ENCODE data around the gene S100A11. TPM values are rescaled to one million over a fixed set of nuclear protein-coding genes. Genes with fewer than 3 reads are reported as not detected.

S100A11 gene
- total RNA-seq, 2 experiments from 2014 or later: 300 to 330 TPM

DNA sequence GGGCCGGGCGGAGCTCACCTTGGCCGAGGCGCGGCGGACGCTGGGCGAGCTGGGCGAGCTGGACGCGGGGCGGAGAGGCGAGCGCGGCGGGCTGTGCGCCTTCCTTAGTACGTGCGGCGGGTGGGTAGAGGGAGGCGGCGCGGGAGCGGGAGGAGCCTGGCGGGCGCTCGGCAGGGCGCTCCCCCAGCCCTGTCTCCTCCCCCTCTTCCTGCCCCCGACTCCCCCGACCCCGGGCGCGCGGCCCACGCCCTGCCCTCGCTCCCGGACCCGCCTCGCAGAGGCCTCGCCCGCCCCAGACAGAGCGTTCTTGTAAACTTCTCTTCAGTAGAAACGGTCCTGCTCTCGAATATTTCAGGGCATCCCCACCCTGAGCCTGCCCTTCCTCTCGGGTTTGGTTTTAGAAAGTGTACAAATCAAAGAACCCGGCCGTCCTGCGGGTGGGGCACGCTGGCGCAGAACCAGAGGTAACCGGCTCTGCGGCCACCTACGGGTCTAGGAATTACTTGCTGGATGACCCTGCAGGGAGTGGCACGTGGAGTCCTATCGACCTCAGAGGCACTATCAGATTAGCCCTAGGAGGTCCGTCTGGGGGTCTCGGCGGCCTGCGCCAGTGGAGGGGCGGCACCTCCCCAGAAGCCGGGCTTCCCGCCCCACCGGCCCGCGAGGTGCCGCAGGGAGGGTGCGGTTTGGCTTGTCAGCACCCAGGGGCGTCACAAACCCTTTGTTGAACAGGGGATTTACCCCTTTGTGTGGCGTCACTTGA lies 42.9 kb downstream of the S100A11 start, which contains the start of gene S100A10:
S100A10 (minus strand) TSS at position 126 of the 763 bp plus-strand sequence. CDS start 7,629 bp downstream, outside the sequence.
- Mint-ChIP-seq H3K36me3 (peaks cover 23% of the 10 kb centered on the region), H3K4me1 (peaks cover 50% of the 10 kb centered on the region), H3K4me3 (peak within 1 kb of the TSS; percentile 99), H3K9me3 (ENCODE audit: low read depth) (no peaks in the 10 kb centered on the region), H3K27ac (peak within 1 kb of the TSS; percentile 97), H3K27me3 (peaks cover 2% of the 10 kb centered on the region)
- peak; percentile 86 for ATAC-seq
- peak; percentile 87 for DNase-seq
- CTCF ChIA-PET: interaction anchor here (0.6 to 20.0 kb wide), 7 partner anchors 8 to 105 kb away, joined by 3 to 522 read pairs (median 3); no protein-coding TSS in a partner anchor

DNA sequence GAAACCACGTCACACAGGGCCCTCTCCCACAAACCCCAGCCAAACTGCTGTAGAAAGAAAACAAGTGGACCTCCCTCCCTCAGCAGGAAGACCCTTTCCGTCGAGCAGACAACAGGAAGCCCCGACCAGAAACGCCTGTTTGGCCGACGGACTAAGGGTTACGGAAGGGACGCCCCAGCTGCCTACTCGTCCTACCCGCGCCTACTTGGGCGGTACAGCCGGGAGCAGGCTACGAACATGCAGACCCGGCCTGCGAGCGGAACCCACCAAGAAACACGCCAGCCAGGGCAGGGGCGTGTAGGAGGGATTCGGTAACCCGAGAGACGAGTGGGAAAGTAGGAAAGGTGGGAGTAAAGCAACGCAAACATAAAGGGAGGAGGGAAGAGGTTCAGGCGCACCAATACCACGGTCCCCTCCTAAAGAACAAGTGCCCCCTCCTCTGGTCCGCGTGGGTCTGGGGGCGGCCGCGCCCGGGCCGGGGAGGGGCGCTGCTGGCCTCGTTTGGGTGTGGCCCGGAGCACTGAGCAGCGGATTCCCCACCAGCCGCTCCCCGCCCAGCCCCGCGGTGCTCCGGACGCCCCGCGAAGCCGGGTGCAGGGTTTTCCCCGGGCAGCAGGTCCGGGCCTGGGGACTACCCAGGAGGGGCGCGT lies 43.6 kb downstream of the S100A11 start:
- peak overlapping the region; percentile 99 for H3K4me3 Mint-ChIP-seq
- no peaks in the 10 kb centered on the region for H3K9me3 Mint-ChIP-seq (ENCODE audit: low read depth)
- CTCF ChIA-PET: interaction anchor here (0.6 to 20.0 kb wide), 7 partner anchors 8 to 104 kb away, joined by 3 to 522 read pairs (median 8); no protein-coding TSS in a partner anchor
- H3K36me3 Mint-ChIP-seq: peaks cover 28% of the 10 kb centered on the region
- peak; percentile 73 for DNase-seq
- H3K27me3 Mint-ChIP-seq: no peaks in the 10 kb centered on the region
- peak overlapping the region; percentile 97 for H3K27ac Mint-ChIP-seq
- peak; percentile 46 for ATAC-seq
- H3K4me1 Mint-ChIP-seq: peaks cover 57% of the 10 kb centered on the region

DNA sequence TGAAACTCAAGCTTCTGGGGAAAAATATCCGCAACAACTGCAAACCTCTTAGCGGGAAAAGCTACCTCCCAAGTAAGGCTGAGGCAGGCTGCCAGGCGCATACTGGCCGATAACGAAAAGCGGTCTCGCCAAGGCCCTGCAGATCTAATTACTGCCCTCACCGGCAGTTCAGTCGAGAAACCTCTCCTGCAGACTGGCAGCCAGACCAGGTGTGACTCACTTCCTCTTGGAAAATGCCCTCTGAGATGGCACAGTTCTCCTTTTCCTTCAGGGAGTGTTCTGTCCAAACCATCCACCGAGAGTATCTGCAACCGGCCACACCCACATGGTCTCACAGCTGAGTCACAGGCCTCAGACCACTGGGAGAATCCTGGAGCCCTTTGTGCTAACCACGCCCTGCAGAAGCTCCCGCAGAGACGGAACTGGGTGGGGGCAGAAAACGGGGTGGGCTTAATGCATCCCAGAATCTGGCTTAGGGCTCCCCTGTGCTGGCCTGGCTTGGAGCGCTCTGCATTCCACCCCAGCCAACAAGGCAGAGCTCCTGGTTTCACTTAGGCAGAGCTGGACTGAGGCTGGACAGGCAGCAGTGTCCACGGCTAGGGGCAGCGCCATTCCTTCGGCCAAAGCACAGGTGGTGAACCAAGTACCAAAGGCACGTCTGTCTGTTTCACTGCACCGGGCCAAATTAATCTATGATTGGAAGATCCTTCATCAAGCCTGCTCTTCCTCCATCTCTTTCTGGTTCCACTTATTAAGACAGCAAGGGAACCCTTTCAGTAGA lies 44.3 kb downstream of the S100A11 start:
- Mint-ChIP-seq H3K27ac (peak overlapping the region; percentile 97), H3K9me3 (ENCODE audit: low read depth) (no peaks in the 10 kb centered on the region), H3K27me3 (no peaks in the 10 kb centered on the region), H3K4me1 (peaks cover 63% of the 10 kb centered on the region), H3K36me3 (peaks cover 33% of the 10 kb centered on the region), H3K4me3 (peak overlapping the region; percentile 99)
- CTCF ChIA-PET: interaction anchor here (1.5 to 20.0 kb wide), 6 partner anchors 7 to 56 kb away, joined by 3 to 522 read pairs (median 174); partner anchors contain the start of gene S100A10
- DNase-seq: peak; percentile 71
- peak; percentile 3 for ATAC-seq

DNA sequence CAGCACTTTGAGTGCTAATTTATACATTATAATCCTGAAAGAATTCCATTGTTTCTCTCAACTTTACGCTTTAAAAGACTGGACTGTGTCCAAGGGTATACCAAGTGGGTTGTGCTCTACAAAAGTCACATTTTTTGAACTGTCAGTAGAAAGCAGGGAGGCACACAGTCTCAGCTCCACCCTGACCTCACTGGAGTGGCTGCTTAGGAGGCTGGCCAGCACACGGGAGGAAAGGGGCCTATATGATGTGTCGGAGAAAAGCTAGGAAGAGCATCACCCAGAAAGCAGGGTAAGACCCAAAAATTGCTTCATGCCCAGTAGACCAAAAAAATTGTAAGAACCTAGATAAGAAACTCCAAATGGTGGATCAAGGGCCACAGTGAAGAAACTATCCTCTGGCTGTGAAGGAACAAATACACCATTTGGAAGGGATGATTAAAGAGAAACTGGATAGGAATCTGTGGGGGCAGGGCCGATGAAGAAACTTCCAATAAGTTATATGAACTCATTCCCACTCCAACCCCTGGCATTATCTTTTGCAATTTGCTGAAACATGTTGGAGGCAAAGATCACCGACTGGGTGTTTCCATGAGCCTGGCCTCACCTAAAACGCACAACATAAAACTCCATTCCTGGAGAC lies 45.0 kb downstream of the S100A11 start:
- ATAC-seq (no peak), DNase-seq (no peak)
- Mint-ChIP-seq H3K27me3 (no peaks in the 10 kb centered on the region), H3K27ac (peak overlapping the region; percentile 97), H3K9me3 (ENCODE audit: low read depth) (no peaks in the 10 kb centered on the region), H3K4me3 (peak overlapping the region; percentile 99), H3K4me1 (peaks cover 65% of the 10 kb centered on the region), H3K36me3 (peaks cover 36% of the 10 kb centered on the region)
- CTCF ChIA-PET: interaction anchor here (2.6 to 20.0 kb wide), 4 partner anchors 8 to 56 kb away, joined by 8 to 522 read pairs (median 202); partner anchors contain the start of gene S100A10

DNA sequence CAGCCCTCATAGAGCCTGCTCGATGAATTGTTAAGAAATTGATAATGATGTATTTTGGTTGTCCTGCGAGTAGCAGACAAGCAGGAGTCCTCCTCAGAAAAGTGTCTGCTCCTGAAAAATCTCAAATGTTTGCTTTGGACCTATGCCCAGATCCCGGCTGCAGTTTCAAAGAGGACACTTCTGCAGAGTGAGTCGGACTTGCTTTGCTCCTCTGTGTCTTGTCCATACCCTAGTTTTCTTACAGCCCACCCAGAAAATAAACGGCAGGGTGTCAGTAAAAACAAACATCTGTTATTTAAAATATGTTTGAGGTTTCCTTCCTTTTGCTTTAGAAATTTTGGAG lies 46.0 kb downstream of the S100A11 start:
- DNase-seq (no peak), ATAC-seq (no peak)
- H3K4me1 Mint-ChIP-seq: peaks cover 74% of the 10 kb centered on the region
- H3K36me3 Mint-ChIP-seq: peaks cover 46% of the 10 kb centered on the region
- peak overlapping the region; percentile 11 for H3K4me3 Mint-ChIP-seq
- CTCF ChIA-PET: interaction anchor here (1.2 to 20.0 kb wide), 5 partner anchors 9 to 55 kb away, joined by 3 to 522 read pairs (median 174); partner anchors contain the start of gene S100A10
- H3K27ac Mint-ChIP-seq: no peak overlapping the region
- H3K27me3 Mint-ChIP-seq: no peaks in the 10 kb centered on the region
- no peaks in the 10 kb centered on the region for H3K9me3 Mint-ChIP-seq (ENCODE audit: low read depth)

DNA sequence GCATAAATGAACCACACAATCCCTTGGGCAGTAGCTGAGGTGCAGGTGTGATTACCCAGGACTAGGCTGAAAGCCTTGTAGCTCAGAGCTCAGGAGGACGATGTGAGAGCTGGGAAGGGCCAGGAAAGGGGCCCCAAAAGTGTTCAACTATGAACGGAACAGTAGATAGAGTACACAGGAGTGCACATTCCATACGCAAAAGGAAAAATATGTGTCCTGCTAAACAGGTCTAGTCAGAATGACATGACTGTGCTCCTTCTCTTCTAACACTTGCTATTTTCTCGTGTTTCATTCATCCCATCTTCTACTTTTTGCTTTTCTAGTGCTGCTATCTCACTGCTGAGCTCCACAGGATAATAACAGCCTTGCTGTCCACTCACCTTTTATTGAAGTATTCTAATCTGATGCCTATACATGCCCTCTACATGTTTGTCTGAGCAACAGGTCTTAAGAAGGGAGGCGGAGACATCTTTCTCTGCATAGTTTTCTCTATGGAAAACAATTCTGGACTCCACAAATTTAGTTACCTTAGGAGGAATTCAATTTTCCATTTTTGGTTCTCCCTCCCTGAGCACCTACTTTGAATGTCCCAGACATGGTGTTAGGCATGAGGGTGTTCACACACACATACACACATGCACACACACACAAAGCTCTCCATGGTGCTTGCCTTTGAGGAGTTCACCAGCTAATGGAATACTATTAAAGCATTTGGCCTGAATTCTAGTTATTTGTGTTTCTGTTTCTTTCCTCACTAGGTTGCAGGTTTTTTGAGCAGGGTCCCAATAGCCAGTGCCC lies 46.5 kb downstream of the S100A11 start:
- CTCF ChIA-PET: interaction anchor here (1.2 to 20.0 kb wide), 5 partner anchors 9 to 44 kb away, joined by 3 to 522 read pairs (median 17); partner anchors contain the start of gene S100A10
- peak overlapping the region; percentile 34 for H3K27ac Mint-ChIP-seq
- peaks cover 77% of the 10 kb centered on the region for H3K4me1 Mint-ChIP-seq
- DNase-seq (no peak), ATAC-seq (no peak)
- peaks cover 51% of the 10 kb centered on the region for H3K36me3 Mint-ChIP-seq
- H3K4me3 Mint-ChIP-seq: peak overlapping the region; percentile 11
- no peaks in the 10 kb centered on the region for H3K27me3 Mint-ChIP-seq
- H3K9me3 Mint-ChIP-seq (ENCODE audit: low read depth): no peaks in the 10 kb centered on the region

DNA sequence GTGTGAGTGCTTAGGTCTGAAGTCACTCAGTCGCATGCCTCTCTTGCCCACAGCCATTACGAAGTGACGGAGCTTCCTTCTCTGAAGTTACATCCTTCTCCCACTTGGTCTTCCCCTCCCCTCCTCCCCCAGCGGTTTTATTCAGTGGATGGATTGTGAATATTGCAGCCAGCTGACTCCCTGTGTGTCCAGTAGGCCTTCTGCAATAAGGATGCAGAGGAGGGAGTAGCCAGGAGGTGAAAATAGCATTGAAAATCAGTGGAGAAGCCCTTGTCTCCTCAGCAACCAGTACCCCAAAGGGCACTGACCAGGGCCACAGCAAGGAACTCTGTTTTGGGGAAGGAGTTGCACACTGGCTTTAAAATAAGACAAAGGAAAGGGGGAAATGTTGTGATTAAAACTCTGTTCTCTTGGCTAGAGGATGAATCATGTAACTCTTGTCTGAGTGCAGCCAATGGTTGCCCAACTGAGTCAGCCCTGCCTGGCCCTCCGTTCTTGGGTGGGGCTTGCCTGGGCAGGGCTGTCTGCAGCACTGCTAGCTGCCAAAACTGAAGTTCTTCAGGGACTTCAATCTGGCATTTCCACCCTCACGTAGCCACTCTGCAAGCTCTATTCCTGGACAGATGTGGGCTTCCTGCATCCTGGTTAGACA lies 47.5 kb downstream of the S100A11 start:
- H3K9me3 Mint-ChIP-seq (ENCODE audit: low read depth): no peaks in the 10 kb centered on the region
- CTCF ChIA-PET: interaction anchor here (1.2 to 20.0 kb wide), 4 partner anchors 10 to 39 kb away, joined by 3 to 522 read pairs (median 96); partner anchors contain the start of gene S100A10
- ATAC-seq: no peak
- peaks cover 80% of the 10 kb centered on the region for H3K4me1 Mint-ChIP-seq
- peak overlapping the region; percentile 2 for H3K4me3 Mint-ChIP-seq
- DNase-seq: peak; percentile 73
- H3K36me3 Mint-ChIP-seq: peaks cover 58% of the 10 kb centered on the region
- H3K27ac Mint-ChIP-seq: peak overlapping the region; percentile 51
- no peaks in the 10 kb centered on the region for H3K27me3 Mint-ChIP-seq

DNA sequence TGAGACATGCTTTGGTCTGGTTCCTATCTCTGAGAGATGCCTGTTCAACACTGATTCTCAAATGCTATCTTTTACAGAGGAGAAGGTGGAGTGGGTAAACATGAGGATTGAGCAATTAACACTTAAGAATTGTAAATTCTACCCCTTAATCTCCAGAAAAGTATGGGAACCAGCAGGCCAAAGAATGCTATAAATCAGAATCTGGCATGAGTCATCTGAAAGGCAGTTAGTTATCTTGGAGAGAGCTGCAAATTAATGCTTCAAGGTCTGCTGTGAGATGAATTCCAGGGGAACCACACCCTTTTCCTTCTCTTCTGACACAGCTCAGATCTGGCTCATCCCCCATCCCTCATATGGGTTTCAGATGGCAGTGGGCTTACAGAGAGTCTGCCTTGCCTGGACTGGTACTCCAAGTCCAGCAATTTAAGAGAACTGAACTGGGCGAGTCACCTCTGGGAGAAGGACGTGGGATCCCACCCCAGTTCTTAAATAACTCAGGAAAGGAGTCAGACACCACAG lies 48.3 kb downstream of the S100A11 start:
- Mint-ChIP-seq H3K27me3 (no peaks in the 10 kb centered on the region), H3K4me3 (no peak overlapping the region), H3K36me3 (peaks cover 67% of the 10 kb centered on the region), H3K9me3 (ENCODE audit: low read depth) (no peaks in the 10 kb centered on the region), H3K4me1 (peaks cover 87% of the 10 kb centered on the region), H3K27ac (no peak overlapping the region)
- no peak for ATAC-seq
- no peak for DNase-seq
- CTCF ChIA-PET: interaction anchor here (1.5 to 20.0 kb wide), 4 partner anchors 11 to 36 kb away, joined by 4 to 522 read pairs (median 96); partner anchors contain the start of gene S100A10

DNA sequence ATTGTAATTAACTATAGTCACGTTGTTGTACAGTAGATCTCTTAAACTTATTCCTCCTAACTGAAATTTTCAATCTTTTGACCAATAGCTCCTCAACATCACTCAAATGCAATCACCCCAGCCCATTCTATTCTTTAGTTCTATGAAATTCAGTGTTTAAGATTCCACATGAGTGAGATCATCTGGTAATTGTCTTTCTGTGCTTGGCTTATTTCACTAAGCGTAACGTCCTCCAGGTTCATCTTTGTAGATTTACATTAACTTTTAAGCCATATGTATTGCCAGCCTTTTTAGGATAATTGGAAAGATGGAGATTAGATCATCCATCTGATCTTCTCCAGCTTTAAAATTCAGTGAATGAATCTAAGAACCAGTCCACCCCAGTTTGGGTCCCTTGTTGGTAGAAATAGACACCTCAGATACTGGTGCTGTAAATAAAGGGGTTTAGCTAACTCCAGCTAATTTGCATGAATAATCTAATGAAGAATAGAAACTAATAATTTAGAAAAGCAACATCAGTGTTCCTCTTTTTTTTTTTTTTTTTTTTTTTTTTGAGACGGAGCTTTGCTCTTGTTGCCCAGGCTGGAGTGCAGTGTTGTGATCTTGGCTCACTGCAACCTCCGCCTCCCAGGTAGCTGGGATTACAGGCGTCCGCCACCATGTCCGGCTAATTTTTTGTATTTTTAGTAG lies 50.2 kb downstream of the S100A11 start:
- no peaks in the 10 kb centered on the region for H3K27me3 Mint-ChIP-seq
- CTCF ChIA-PET: interaction anchor here (0.9 to 20.0 kb wide), 7 partner anchors 10 to 251 kb away, joined by 3 to 522 read pairs (median 5); partner anchors contain the start of gene S100A10
- H3K4me1 Mint-ChIP-seq: peaks cover 86% of the 10 kb centered on the region
- H3K27ac Mint-ChIP-seq: peak overlapping the region; percentile 26
- H3K36me3 Mint-ChIP-seq: peaks cover 69% of the 10 kb centered on the region
- DNase-seq (no peak), ATAC-seq (no peak)
- H3K4me3 Mint-ChIP-seq: no peak overlapping the region
- H3K9me3 Mint-ChIP-seq (ENCODE audit: low read depth): no peaks in the 10 kb centered on the region

DNA sequence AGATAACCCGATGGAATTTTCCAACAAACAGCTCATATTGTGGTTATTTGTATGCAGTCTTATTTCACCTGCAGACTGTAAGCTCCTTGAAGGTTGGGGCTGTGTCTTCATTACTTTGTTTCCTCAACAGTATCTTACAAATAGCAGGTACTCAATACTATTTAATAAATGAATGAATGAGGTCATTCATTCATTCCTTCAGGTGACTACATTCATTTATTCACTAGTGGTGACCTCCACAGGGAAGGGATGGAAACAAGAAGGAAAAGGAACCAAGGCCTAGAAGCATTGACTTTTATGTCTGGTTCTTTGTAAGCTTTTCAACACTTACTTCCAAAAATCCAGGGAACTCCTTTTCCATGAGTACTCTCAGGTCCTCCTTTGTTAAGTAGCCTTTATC lies 51.0 kb downstream of the S100A11 start:
- H3K9me3 Mint-ChIP-seq (ENCODE audit: low read depth): no peaks in the 10 kb centered on the region
- no peak for DNase-seq
- H3K27ac Mint-ChIP-seq: peak overlapping the region; percentile 85
- H3K4me1 Mint-ChIP-seq: peaks cover 79% of the 10 kb centered on the region
- no peaks in the 10 kb centered on the region for H3K27me3 Mint-ChIP-seq
- peaks cover 76% of the 10 kb centered on the region for H3K36me3 Mint-ChIP-seq
- CTCF ChIA-PET: interaction anchor here (1.4 to 20.0 kb wide), 3 partner anchors 14 to 49 kb away, joined by 5 to 522 read pairs (median 174); partner anchors contain the start of gene S100A10
- H3K4me3 Mint-ChIP-seq: peak overlapping the region; percentile 11
- no peak for ATAC-seq

DNA sequence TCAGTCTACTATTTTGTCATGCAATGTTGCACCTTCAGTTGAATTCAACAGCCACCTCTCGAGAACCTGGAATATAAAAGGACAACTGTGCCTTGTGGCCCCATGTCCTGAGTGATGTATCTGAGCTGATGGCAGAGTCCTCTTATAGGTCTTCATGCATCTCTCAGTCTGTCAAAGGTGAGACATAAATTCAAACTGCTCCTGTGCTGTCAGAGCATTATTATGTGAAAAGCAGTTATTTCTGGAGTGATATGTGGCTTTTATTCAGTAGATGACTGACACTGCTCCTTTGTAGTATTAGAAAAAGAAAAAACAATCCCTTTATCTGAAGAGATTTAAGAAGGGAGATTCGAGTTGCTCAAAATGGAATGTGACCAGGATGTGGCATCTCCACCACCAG lies 51.5 kb downstream of the S100A11 start:
- Mint-ChIP-seq H3K36me3 (peaks cover 77% of the 10 kb centered on the region), H3K4me3 (peak overlapping the region; percentile 38), H3K27me3 (no peaks in the 10 kb centered on the region), H3K4me1 (peaks cover 74% of the 10 kb centered on the region), H3K27ac (peak overlapping the region; percentile 85), H3K9me3 (ENCODE audit: low read depth) (no peaks in the 10 kb centered on the region)
- DNase-seq (no peak), ATAC-seq (no peak)
- CTCF ChIA-PET: interaction anchor here (1.4 to 20.0 kb wide), 6 partner anchors 14 to 53 kb away, joined by 3 to 522 read pairs (median 26); partner anchors contain the start of gene S100A10

All from activated CD8-positive, alpha-beta memory T cell treated with anti-CD3 and anti-CD28 coated beads, Interleukin-2, amount 10 ng/mL, durations not matched to agents 7 days and 5 days (primary cell).